ENCODE measurements around the gene KRTAP2-4.

The KRTAP2-4 gene

DNA sequence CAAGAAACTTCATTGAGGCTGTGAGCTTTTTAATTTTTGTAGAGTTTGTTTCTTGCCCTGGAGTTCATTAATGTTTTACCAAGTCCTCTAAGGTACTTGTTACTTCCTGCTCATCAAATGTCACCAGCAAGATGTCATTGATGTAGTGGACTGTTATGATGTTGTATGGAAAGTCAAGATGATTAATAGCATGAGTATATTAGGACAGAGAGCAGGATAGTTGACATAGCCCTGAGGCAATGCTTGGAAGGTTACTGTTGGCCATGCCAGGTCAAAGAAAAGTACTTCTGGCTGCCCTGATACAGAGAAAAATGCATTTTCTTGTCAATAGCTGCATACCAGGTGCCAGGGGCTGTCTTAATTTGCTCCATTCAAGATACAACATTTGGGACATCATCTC lies 45.3 kb downstream of the KRTAP2-4 start:
- H3K27me3 ChIP-seq (ENCODE audit: control insufficient read depth, insufficient read depth, low read length), result no peaks in the 10 kb centered on the region
- no peaks in the 10 kb centered on the region for H3K9me3 ChIP-seq (ENCODE audit: control insufficient read depth, insufficient read depth, low read length)
- H3K4me3 ChIP-seq (ENCODE audit: low read depth, low read length), result no peak overlapping the region
- H3K9ac ChIP-seq (ENCODE audit: low read depth, low read length), result no peak overlapping the region
- no peaks in the 10 kb centered on the region for H3K4me1 ChIP-seq (ENCODE audit: control insufficient read depth, insufficient read depth, low read length)
- H3K36me3 ChIP-seq (ENCODE audit: control insufficient read depth, insufficient read depth, low read length), result no peaks in the 10 kb centered on the region

DNA sequence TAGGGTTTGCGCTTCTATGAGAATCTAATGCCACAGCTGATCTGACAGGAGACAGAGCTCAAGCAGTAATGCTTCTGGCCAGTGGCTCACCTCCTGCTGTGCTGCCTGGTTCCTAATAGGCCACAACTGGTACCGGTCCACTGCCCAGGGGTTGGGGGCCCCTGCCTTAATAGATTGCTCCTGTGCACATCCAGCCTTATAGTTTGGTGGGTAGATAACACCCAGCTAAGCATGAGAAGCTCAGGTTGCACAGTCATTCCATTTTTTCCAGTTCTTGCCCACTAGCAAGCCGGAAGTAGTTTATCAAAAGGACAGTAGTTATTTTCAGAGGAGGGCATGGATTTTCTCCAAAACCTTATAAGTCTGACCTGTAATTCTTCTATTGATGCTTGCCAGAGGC lies 46.3 kb downstream of the KRTAP2-4 start:
- H3K9me3 ChIP-seq (ENCODE audit: control insufficient read depth, insufficient read depth, low read length), result no peaks in the 10 kb centered on the region
- H3K4me3 ChIP-seq (ENCODE audit: low read depth, low read length), result no peak overlapping the region
- no peaks in the 10 kb centered on the region for H3K36me3 ChIP-seq (ENCODE audit: control insufficient read depth, insufficient read depth, low read length)
- H3K27me3 ChIP-seq (ENCODE audit: control insufficient read depth, insufficient read depth, low read length), result no peaks in the 10 kb centered on the region
- H3K9ac ChIP-seq (ENCODE audit: low read depth, low read length), result no peak overlapping the region
- no peaks in the 10 kb centered on the region for H3K4me1 ChIP-seq (ENCODE audit: control insufficient read depth, insufficient read depth, low read length)

DNA sequence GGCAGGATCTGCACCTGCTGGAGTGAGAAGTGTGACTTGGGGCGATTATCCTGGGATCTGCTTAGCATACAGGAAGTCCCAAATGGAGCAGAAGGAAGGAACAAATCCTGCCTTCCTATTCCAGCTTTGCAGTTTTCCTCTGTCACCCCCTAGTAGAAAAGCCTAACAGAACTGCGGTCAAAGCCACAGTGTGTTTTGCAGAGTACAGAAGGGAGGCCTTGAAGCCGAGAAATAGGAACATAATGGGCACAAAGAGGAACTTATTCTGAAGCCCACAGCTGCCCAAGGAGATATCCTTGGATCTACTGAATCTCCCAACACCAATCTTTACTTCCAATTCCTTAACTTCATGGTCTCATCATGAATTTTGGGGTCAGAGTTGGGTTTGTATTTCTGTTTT lies 47.1 kb downstream of the KRTAP2-4 start:
- no peaks in the 10 kb centered on the region for H3K9me3 ChIP-seq (ENCODE audit: control insufficient read depth, insufficient read depth, low read length)
- H3K9ac ChIP-seq (ENCODE audit: low read depth, low read length), result no peak overlapping the region
- no peak overlapping the region for H3K4me3 ChIP-seq (ENCODE audit: low read depth, low read length)
- H3K4me1 ChIP-seq (ENCODE audit: control insufficient read depth, insufficient read depth, low read length), result no peaks in the 10 kb centered on the region
- H3K27me3 ChIP-seq (ENCODE audit: control insufficient read depth, insufficient read depth, low read length), result no peaks in the 10 kb centered on the region
- H3K36me3 ChIP-seq (ENCODE audit: control insufficient read depth, insufficient read depth, low read length), result no peaks in the 10 kb centered on the region

DNA sequence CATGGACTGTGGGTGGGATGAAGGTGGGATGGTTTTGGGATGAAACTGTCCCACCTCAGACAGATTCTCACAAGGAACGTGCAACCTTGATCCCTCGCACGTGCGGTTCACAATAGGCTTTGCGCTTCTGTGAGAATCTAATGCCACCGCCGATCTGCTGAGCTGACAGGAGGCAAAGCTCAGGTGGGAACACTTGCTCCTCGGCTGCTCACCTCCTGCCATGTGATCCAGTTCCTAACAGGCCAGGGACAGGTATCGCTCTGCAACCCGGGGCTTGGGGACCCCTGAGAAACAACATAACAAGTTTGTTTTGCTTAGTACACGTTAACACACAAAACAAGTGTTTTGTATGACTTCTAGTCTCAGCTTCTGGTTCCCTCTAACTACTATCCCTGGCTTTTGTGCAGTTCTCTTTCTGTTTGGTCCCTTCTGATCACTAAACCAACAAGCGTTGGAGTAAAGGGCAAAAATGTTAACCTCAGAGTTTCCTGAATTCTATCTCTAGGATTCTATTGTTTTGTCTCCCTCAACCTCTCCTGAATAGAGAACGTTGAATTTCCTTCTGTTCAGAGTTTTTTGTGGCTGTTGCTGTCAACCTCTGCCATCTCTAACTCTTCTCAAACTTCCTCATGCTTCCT lies 49.0 kb downstream of the KRTAP2-4 start:
- no peaks in the 10 kb centered on the region for H3K36me3 ChIP-seq (ENCODE audit: control insufficient read depth, insufficient read depth, low read length)
- no peaks in the 10 kb centered on the region for H3K9me3 ChIP-seq (ENCODE audit: control insufficient read depth, insufficient read depth, low read length)
- no peaks in the 10 kb centered on the region for H3K27me3 ChIP-seq (ENCODE audit: control insufficient read depth, insufficient read depth, low read length)
- H3K4me3 ChIP-seq (ENCODE audit: low read depth, low read length), result no peak overlapping the region
- H3K4me1 ChIP-seq (ENCODE audit: control insufficient read depth, insufficient read depth, low read length), result no peaks in the 10 kb centered on the region
- H3K9ac ChIP-seq (ENCODE audit: low read depth, low read length), result no peak overlapping the region

DNA sequence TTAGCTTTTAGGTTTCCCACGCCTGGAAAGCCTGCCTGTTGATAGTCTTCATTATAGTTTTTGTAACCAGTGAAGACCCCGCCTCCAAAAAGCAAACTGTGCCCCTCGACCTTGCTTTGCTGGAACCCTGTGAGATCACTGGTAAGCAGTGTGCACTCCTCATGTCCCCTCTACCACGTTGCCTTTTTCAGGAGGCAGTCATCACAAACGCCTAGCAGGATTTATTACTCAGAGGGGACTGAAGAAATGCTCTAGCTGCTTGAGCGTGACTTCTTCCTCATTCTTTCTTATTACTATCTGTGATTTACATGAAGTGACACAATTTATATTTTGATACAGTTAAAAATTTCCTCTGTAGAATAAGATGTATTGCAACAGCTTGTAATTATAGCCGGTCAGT lies 50.2 kb downstream of the KRTAP2-4 start:
- Histone ChIP-seq H3K27me3 (ENCODE audit: control insufficient read depth, insufficient read depth, low read length) (no peaks in the 10 kb centered on the region), H3K4me3 (ENCODE audit: low read depth, low read length) (no peak overlapping the region), H3K36me3 (ENCODE audit: control insufficient read depth, insufficient read depth, low read length) (no peaks in the 10 kb centered on the region), H3K9ac (ENCODE audit: low read depth, low read length) (no peak overlapping the region), H3K9me3 (ENCODE audit: control insufficient read depth, insufficient read depth, low read length) (no peaks in the 10 kb centered on the region), H3K4me1 (ENCODE audit: control insufficient read depth, insufficient read depth, low read length) (no peaks in the 10 kb centered on the region)

Data from iPS-15b (cell line).